Lower leg skin (tissue), 3 donors: ENCODE measurements around the gene EHD2.

Source experiments
- CTCF ChIP-seq, 3 donors: fragments of 450-650 bp; IDR thresholded peaks; one replicate each; pipeline ENCODE4 v1.5.1; 2016; ENCODE audit warnings: antibody characterized with exemption in 3 of 3, mild to moderate bottlenecking in 3 of 3, moderate library complexity in 2 of 3
- POLR2A ChIP-seq, 2 donors: fragments of 450-650 bp; IDR thresholded peaks; one replicate each; pipeline ENCODE4 v1.6.1; 2016 to 2017; ENCODE audit warnings: antibody characterized with exemption in 2 of 2, mild to moderate bottlenecking in 1 of 2, moderate library complexity in 1 of 2

- TF ChIP-seq POLR2A (IDR thresholded peaks at IDR 0.05): no peak
- TF ChIP-seq CTCF (IDR thresholded peaks at IDR 0.05): no peak
These were observed 1.5 kb upstream of the EHD2 start for GRCh38 chr19:47711652-47712242.
